Measurements from ENCODE around the gene OTUD7B.

- TF ChIP-seq POLR2AphosphoS5 (IDR thresholded peaks at IDR 0.05; ENCODE audit: low read depth, low read length), result no peak
- TF ChIP-seq POLR2A (IDR thresholded peaks at IDR 0.05; ENCODE audit: low read depth, low read length), result no peak
Observed at GRCh38 chr1:149934356-149934755, 76.2 kb downstream of the OTUD7B start.
